ENCODE results near the gene COL4A5.

DNA sequence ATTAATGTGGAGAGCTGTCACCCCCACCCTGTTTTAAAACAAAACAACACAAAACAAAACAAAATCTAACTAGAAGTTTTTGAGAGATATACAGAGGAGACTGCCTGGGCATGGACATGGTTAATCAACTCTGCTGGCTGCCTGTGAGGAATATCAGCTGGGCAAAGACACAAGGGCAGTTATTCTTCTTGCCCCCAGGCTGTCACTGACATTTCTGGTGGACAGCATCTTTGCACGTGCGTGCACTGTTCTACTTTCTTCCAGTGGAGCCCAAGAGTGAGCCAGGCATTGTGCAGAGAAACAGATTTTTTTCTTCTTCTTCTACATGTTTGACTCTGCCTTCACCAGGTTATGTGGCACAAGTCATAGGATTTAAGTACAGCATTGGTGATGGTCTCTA, 282.9 kb downstream of the COL4A5 start:
- no peak for TF ChIP-seq EZH2phosphoT487 (IDR thresholded peaks at IDR 0.05; ENCODE audit: borderline replicate concordance, low read length)
- TF ChIP-seq, protein P1, sequence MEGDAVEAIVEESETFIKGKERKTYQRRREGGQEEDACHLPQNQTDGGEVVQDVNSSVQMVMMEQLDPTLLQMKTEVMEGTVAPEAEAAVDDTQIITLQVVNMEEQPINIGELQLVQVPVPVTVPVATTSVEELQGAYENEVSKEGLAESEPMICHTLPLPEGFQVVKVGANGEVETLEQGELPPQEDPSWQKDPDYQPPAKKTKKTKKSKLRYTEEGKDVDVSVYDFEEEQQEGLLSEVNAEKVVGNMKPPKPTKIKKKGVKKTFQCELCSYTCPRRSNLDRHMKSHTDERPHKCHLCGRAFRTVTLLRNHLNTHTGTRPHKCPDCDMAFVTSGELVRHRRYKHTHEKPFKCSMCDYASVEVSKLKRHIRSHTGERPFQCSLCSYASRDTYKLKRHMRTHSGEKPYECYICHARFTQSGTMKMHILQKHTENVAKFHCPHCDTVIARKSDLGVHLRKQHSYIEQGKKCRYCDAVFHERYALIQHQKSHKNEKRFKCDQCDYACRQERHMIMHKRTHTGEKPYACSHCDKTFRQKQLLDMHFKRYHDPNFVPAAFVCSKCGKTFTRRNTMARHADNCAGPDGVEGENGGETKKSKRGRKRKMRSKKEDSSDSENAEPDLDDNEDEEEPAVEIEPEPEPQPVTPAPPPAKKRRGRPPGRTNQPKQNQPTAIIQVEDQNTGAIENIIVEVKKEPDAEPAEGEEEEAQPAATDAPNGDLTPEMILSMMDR (IDR thresholded peaks at IDR 0.05; ENCODE audit: low read depth, low read length, poor library complexity, severe bottlenecking) = no peak

Data from DOHH2 (cell line).